Stimulated activated CD8-positive, alpha-beta memory T cell treated with anti-CD3 and anti-CD28 coated beads, Interleukin-15, amount 100 ng/mL, for 4 hours (primary cell): Measurements from ENCODE around the gene VEPH1.

Source experiments
- DNase-seq, 2 donors: peaks; one replicate each; pipeline ENCODE4 v3.0.0-alpha.2; 2020; ENCODE audit warnings: low read depth in 2 of 2

The VEPH1 gene

GRCh38 chr3:157429708-157430107 is 73.5 kb downstream of the VEPH1 start:
- no peak for DNase-seq

- no peak for DNase-seq
These were observed 74.4 kb downstream of the VEPH1 start for GRCh38 chr3:157428853-157429252.

- no peak for DNase-seq
These were observed 75.3 kb downstream of the VEPH1 start for GRCh38 chr3:157427901-157428300.

GRCh38 chr3:157423337-157423736 is 79.9 kb downstream of the VEPH1 start:
- DNase-seq: no peak

GRCh38 chr3:157420606-157421130 is 82.5 kb downstream of the VEPH1 start:
- no peak for DNase-seq

- no peak for DNase-seq
These were observed 85.1 kb downstream of the VEPH1 start for GRCh38 chr3:157418104-157418503.

GRCh38 chr3:157417247-157417646 is 86.0 kb downstream of the VEPH1 start:
- DNase-seq: no peak

- no peak for DNase-seq
These were observed 86.7 kb downstream of the VEPH1 start for GRCh38 chr3:157416347-157417087.

GRCh38 chr3:157414861-157415260 is 88.4 kb downstream of the VEPH1 start:
- no peak for DNase-seq

GRCh38 chr3:157412323-157412855 is 90.8 kb downstream of the VEPH1 start:
- DNase-seq: no peak

- DNase-seq: no peak
These were observed 92.3 kb downstream of the VEPH1 start for GRCh38 chr3:157410945-157411344.

- no peak for DNase-seq
These were observed 93.7 kb downstream of the VEPH1 start for GRCh38 chr3:157409516-157409915.

GRCh38 chr3:157408499-157409149 is 94.6 kb downstream of the VEPH1 start:
- no peak for DNase-seq

GRCh38 chr3:157407769-157408168 is 95.4 kb downstream of the VEPH1 start:
- no peak for DNase-seq

GRCh38 chr3:157406394-157406793 is 96.8 kb downstream of the VEPH1 start:
- no peak for DNase-seq

GRCh38 chr3:157405457-157405856 is 97.8 kb downstream of the VEPH1 start:
- no peak for DNase-seq

GRCh38 chr3:157404381-157404780 is 98.8 kb downstream of the VEPH1 start:
- no peak for DNase-seq

GRCh38 chr3:157398598-157398997 is 104.6 kb downstream of the VEPH1 start:
- no peak for DNase-seq

- DNase-seq: no peak
These were observed 108.8 kb downstream of the VEPH1 start for GRCh38 chr3:157394411-157394810.

GRCh38 chr3:157393113-157393512 is 110.1 kb downstream of the VEPH1 start:
- DNase-seq: no peak

- no peak for DNase-seq
These were observed 111.1 kb downstream of the VEPH1 start for GRCh38 chr3:157392104-157392503.

GRCh38 chr3:157390713-157391515 is 112.3 kb downstream of the VEPH1 start:
- DNase-seq: no peak
